ENCODE measurements around the gene NFIB.

DNA sequence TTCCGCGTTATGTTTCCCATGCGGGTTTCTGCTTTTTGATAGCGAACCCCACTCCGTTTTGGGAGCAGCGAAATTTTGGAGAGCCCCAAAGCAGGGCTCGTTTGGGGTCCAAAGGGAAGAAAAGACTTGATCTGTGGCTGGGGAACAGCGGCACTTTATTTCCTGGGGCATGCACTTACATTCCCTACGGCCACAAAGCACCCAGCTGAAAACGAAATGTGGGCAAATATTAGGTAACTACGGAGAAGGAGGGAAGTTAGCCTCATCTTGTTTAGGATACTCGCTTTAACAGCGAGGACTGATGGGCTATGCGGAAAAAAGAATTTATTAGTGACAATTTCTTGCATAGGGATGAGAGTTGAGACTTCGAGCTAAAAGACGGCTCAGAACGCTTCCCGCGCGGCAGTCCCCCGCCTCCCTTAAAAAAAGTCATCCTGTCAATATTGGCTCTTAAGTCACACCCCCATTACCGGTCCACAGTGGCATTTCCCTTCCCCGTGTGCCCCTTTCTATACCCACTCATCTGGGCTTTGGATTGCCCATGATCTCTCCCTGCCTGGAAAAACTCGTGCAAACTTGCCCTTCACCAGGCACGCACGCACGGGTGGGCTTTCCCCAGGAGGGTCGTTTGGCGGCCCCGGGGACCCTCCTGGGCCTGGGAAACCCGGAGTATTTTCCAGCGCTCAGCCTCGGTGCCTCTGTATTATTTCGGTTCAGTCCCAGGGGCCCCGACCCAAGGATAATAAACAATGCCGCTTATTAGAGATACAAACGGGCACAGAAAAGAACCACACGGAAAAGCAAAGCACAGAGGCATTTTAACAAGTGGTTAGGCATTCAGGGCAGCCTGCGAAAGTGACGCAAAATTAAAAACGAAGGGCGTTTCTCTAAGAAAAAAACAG lies 35.8 kb upstream of the NFIB start:
- TF ChIP-seq POLR2A (IDR thresholded peaks at IDR 0.05; ENCODE audit: low read depth, low read length) (no peak), TAF1 (IDR thresholded peaks at IDR 0.05; ENCODE audit: low read depth, low read length) (no peak)
